Chondrocyte (in vitro differentiated cells): ENCODE results near the gene PLPP3. TPM values are rescaled to one million over a fixed set of nuclear protein-coding genes. Genes with fewer than 3 reads are reported as not detected.

Source experiments
- DNase-seq: peaks from one replicate; pipeline ENCODE4 v3.0.0; 2021; ENCODE audit warnings: mixed read lengths, low spot score
- H3K27ac Mint-ChIP-seq: one replicate; pipeline ENCODE4 v1.8.0; 2021; ENCODE audit warnings: mild to moderate bottlenecking, moderate library complexity, mixed read lengths; ENCODE audit not compliant: unreplicated experiment
- H3K27me3 Mint-ChIP-seq: 2 replicates; pipeline ENCODE4 v1.8.0; 2021; ENCODE audit warnings: low read depth, mixed read lengths
- H3K36me3 Mint-ChIP-seq: 2 replicates; pipeline ENCODE4 v1.8.0; 2021; ENCODE audit warnings: low read depth, mixed read lengths
- H3K4me1 Mint-ChIP-seq: 2 replicates; pipeline ENCODE4 v1.8.0; 2021; ENCODE audit warnings: low read depth, mild to moderate bottlenecking, mixed read lengths
- H3K4me3 Mint-ChIP-seq: one replicate; pipeline ENCODE4 v1.8.0; 2021; ENCODE audit warnings: mild to moderate bottlenecking, moderate library complexity, mixed read lengths; ENCODE audit not compliant: unreplicated experiment
- H3K9me3 Mint-ChIP-seq: 2 replicates; pipeline ENCODE4 v1.8.0; 2021; ENCODE audit warnings: low read depth, mixed read lengths
- total RNA-seq: library from RNA; stranded (reverse); gene quantifications from 3 replicates; pipeline ENCODE4 v1.2.1, GENCODE V29; 2021
- TF ChIP-seq, protein P1 (sequence below): fragments of 200-600 bp; sonication (generic); IDR thresholded peaks from 2 replicates; pipeline ENCODE4 v1.5.0; 2021; ENCODE audit warnings: antibody characterized with exemption, mild to moderate bottlenecking, moderate library complexity

PLPP3 gene
- total RNA-seq, 1 donor from 2014 or later, result 20.5 TPM

DNA sequence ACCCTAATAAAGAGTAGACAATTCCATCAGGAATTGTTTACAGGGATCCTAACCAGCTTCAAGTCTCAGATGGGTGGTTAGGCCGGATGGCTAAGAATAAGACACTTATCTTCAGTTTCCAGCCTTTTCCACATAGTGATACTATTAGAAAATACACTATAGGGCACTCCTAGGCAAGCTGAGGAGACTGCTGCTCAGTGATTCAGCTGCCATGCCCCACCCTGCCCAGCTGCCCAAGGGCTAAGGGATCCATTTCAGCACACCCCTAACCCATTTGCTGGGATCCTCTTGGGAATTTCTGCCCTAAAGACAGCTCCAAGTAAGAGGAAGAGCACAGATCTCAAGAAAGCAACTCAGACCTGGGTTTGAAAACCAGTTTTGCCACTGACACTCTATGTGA, 31.9 kb downstream of the PLPP3 start:
- no peak overlapping the region for H3K4me3 Mint-ChIP-seq
- no peak overlapping the region for H3K27ac Mint-ChIP-seq
- no peaks in the 10 kb centered on the region for H3K36me3 Mint-ChIP-seq
- H3K9me3 Mint-ChIP-seq, result no peaks in the 10 kb centered on the region
- H3K4me1 Mint-ChIP-seq, result peaks cover 12% of the 10 kb centered on the region
- no peak for DNase-seq
- TF ChIP-seq, protein P1, sequence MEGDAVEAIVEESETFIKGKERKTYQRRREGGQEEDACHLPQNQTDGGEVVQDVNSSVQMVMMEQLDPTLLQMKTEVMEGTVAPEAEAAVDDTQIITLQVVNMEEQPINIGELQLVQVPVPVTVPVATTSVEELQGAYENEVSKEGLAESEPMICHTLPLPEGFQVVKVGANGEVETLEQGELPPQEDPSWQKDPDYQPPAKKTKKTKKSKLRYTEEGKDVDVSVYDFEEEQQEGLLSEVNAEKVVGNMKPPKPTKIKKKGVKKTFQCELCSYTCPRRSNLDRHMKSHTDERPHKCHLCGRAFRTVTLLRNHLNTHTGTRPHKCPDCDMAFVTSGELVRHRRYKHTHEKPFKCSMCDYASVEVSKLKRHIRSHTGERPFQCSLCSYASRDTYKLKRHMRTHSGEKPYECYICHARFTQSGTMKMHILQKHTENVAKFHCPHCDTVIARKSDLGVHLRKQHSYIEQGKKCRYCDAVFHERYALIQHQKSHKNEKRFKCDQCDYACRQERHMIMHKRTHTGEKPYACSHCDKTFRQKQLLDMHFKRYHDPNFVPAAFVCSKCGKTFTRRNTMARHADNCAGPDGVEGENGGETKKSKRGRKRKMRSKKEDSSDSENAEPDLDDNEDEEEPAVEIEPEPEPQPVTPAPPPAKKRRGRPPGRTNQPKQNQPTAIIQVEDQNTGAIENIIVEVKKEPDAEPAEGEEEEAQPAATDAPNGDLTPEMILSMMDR, result no peak
- H3K27me3 Mint-ChIP-seq, result no peaks in the 10 kb centered on the region

DNA sequence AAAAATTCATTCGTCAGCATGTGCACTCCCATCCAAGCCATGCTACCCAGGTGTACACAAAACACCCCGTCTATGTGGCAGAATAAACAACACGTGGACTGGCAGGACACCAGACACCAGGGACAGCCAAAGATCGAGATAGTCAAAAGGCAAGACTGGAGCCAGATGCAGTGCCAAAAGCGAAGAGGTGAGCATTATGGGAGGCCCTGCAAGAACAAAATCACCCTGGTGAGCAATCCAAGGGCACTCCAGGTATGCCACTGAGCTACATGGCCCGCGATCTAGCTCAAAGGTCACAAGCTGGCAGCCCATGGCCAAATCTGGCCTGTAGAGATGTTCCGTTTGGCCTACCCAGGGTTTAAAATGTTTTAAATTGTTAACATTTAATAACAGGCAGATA, 33.7 kb downstream of the PLPP3 start:
- H3K4me1 Mint-ChIP-seq, result peaks cover 8% of the 10 kb centered on the region
- H3K4me3 Mint-ChIP-seq, result no peak overlapping the region
- H3K27ac Mint-ChIP-seq, result no peak overlapping the region

DNA sequence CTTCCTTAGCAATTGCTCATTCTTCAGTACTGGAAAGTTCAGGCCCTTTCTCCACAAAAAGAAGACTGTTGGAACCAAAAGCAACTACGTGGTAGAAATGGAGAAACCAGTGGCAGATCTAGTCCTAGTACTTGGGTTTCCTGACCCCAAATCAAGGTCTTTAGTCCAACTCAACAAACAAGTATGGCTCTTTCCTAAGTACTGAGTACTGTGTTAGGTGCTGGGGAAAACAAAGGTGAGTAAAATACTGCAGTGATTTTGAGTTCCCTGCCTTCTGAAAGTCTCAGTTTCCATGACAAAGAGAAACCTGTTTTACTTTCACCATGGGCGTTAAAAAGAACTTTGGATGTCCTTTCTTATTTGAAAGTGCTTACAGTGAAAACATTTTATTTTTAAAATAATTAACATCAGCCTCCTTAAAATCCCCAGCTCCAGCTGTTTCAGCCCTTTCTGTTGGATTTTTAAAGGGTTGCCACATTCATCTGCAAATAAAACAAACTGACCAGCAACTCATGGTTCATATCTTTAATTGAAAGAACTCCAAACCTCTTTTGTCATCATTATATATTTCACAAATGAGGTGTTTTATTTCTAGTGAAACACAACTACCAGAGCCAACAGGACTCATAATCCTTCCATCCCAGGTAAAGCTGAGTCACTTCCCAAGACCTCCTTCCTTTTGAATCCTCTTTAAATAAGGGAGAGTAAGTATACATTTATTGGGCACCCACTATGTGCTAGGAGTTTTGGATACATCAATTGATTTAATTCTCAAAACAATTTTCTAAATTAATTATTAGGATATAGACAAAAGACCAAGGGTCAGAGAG, 35.4 kb downstream of the PLPP3 start:
- Mint-ChIP-seq H3K9me3 (no peaks in the 10 kb centered on the region), H3K4me1 (peaks cover 12% of the 10 kb centered on the region), H3K36me3 (no peaks in the 10 kb centered on the region), H3K27me3 (no peaks in the 10 kb centered on the region), H3K27ac (no peak overlapping the region), H3K4me3 (no peak overlapping the region)
- DNase-seq, result no peak
- TF ChIP-seq, protein P1, result no peak

More for the DNA sequence above, 33.7 kb downstream of the PLPP3 start:
- no peaks in the 10 kb centered on the region for H3K9me3 Mint-ChIP-seq
- H3K27me3 Mint-ChIP-seq, result no peaks in the 10 kb centered on the region
- DNase-seq, result no peak
- TF ChIP-seq, protein P1, result no peak
- H3K36me3 Mint-ChIP-seq, result no peaks in the 10 kb centered on the region

DNA sequence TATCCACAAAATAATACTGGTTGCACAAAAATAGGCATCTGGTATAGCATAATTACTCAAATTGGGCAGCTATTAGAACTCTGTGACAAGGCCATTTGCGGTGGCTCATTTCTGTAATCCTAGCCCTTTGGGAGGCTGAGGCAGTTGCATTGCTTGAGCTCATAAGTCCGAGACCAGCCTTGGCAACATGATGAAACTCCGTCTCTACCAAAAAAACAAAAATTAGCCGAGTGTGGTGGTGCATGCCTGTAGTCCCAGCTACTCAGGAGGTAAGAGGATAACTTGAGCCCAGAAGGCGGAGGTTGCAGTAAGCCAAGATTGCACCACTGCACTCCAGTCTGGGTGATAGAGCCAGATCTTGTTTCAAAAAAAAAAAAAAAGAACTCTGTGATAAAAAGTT, 36.7 kb downstream of the PLPP3 start:
- H3K4me1 Mint-ChIP-seq, result peaks cover 7% of the 10 kb centered on the region
- no peak overlapping the region for H3K27ac Mint-ChIP-seq
- H3K4me3 Mint-ChIP-seq, result no peak overlapping the region
- no peaks in the 10 kb centered on the region for H3K9me3 Mint-ChIP-seq
- DNase-seq, result no peak
- TF ChIP-seq, protein P1, result no peak
- H3K36me3 Mint-ChIP-seq, result no peaks in the 10 kb centered on the region
- no peaks in the 10 kb centered on the region for H3K27me3 Mint-ChIP-seq

DNA sequence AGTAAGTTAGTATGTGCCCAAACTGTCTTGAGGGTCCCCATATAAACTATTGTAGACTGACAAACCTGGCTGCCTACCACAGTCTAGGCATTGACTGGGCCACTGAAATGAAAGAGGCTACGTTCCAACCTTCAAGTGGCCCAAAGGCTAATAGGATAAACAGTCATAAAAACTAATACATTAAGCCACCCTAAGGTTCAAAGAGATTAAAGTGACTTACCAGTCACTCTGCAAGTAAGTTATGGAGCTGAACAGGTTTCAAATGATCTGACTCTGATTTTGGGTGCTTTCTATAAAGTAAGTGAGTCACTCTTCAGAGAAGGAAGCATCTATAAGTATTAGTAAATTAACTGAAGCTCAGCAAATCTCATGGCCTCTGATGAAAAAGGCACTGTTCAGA, 38.0 kb downstream of the PLPP3 start:
- Mint-ChIP-seq H3K4me1 (peaks cover 7% of the 10 kb centered on the region), H3K4me3 (no peak overlapping the region), H3K27ac (no peak overlapping the region), H3K36me3 (peaks cover 3% of the 10 kb centered on the region), H3K9me3 (no peaks in the 10 kb centered on the region), H3K27me3 (no peaks in the 10 kb centered on the region)
- TF ChIP-seq, protein P1, result no peak
- DNase-seq, result no peak
